GM19099 (cell line): ENCODE measurements around the gene NVL.

ENCODE experiments used
- POLR2A ChIP-seq: IDR thresholded peaks from 3 replicates; pipeline ENCODE4 v1.6.1; 2011; ENCODE audit warnings: low read depth; ENCODE audit not compliant: insufficient read length; ENCODE audit errors: extremely low read depth

The NVL gene

GRCh38 chr1:224201383-224201782 is 128.6 kb downstream of the NVL start:
- TF ChIP-seq POLR2A: no peak

DNA sequence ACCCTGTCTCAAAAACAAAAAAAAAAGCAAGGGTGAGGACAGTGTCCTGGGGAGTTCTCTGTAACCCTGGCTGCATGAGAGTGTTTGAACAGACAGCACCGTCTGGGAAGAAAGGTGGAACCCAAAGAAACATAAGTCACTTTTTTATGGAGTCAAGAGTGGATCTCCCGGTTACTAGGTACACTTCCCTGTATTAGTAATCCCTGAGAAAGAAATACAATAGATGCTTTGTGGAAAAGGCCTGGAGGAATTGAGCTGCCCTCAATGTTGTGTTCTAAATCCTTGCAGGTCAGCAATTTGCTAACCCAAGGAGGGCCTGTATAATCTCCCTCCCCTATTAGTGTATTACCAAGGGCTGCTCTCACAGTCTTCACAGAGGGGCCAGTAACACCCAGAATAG is 130.3 kb downstream of the NVL start:
- no peak for TF ChIP-seq POLR2A

DNA sequence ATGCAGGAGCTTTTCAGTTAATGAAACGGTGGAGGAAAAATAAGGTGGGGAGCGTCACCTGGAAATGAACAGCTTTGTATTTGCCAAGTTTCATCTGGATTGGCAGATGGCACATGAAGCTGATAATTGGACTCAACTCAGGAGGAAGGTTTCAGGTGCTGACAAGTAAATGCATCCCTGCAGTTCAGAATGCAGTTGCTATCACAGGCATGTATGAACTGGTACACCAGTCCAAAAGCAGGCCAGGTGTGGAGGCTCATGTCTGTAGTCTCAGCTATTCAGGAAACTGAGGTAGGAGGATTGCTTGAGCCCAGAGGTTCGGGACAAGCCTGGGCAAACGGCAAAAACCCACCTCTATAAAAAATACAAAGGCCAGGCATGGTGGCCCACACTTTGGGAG is 131.4 kb downstream of the NVL start:
- no peak for TF ChIP-seq POLR2A

GRCh38 chr1:224196813-224197600 is 133.0 kb downstream of the NVL start:
- TF ChIP-seq POLR2A: no peak

DNA sequence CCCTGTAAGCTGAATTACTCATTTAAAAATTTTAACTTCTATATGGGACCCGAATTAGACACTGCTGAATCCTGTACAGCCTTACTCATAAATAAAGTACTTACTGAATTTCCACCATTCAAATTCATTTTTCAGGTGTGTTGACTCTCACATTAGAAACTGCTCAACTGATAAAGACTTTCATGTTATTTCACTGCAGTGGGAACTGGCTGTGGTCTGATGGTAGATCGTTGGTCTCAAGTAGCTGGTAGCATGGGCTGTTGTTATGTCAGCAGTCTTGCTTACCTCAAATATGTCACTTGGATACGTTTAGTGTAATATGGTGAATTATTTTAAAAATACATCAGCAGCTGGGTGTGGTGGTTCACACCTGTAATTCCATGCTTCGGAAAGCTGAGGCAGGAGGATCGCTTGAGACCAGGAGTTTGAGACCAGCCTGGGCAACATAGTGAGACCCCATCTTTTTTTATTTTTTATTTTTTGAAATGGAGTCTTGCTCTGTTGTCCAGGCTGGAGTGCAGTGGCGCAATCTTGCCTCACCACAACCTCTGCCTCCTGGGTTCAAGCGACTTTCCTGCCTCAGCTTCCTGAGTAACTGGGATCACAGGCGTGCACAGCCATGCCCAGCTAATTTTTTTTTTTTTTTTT is 136.5 kb downstream of the NVL start:
- no peak for TF ChIP-seq POLR2A

DNA sequence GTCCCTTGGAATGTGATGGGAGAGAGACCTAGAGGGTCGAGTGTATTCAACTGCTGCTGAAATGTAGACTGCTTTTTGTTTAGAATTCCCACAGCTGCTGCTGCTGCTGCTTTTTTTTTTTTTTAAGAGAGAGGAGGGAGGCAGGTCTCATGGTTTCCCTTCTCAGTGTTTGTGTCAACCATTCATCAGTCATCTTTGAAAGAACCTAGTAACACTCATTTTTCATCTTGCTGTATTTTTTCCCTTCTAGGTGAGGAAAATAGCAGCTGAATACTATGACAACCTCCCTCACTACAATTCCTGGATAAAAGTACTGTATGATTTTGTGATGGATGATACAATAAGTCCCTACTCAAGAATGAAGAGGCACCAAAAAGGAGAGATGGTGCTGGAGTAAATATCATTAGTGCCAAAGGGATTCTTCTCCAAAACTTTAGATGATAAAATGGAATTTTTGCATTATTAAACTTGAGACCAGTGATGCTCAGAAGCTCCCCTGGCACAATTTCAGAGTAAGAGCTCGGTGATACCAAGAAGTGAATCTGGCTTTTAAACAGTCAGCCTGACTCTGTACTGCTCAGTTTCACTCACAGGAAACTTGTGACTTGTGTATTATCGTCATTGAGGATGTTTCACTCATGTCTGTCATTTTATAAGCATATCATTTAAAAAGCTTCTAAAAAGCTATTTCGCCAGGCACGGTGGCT is 137.7 kb downstream of the NVL start:
- no peak for TF ChIP-seq POLR2A

DNA sequence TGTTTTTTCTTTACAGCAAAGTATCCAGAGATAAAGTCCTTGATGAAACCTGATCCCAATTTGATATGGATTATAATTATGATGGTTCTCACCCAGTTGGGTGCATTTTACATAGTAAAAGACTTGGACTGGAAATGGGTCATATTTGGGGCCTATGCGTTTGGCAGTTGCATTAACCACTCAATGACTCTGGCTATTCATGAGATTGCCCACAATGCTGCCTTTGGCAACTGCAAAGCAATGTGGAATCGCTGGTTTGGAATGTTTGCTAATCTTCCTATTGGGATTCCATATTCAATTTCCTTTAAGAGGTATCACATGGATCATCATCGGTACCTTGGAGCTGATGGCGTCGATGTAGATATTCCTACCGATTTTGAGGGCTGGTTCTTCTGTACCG is 140.4 kb downstream of the NVL start:
- no peak for TF ChIP-seq POLR2A

- no peak for TF ChIP-seq POLR2A
Observed at GRCh38 chr1:224188286-224188685, 141.7 kb downstream of the NVL start.

- no peak for TF ChIP-seq POLR2A
Observed at GRCh38 chr1:224185208-224185607, 144.8 kb downstream of the NVL start.

- peak; percentile 58 for TF ChIP-seq POLR2A
Observed at GRCh38 chr1:224183591-224184312, 146.2 kb downstream of the NVL start.

- TF ChIP-seq POLR2A: peak; percentile 85
Observed at GRCh38 chr1:224182866-224183590, 146.9 kb downstream of the NVL start, which contains the start of gene DEGS1. Gene DEGS1, plus strand, starts transcription at chr1:224183240. Its CDS starts 97 bp downstream, at chr1:224183337.

GRCh38 chr1:224182057-224182865 is 147.7 kb downstream of the NVL start:
- TF ChIP-seq POLR2A: no peak

- TF ChIP-seq POLR2A: no peak
Observed at GRCh38 chr1:224181453-224181810, 148.5 kb downstream of the NVL start.
